Fibroblast of lung (primary cell): ENCODE measurements around the gene ZMAT5. TPM values are rescaled to one million over a fixed set of nuclear protein-coding genes. Genes with fewer than 3 reads are reported as not detected.

Experiments used
- DNase-seq, 2 donors: peaks; one replicate each; pipeline versions ENCODE4 v3.0.0 to v3.0.0-alpha.2; 2010; ENCODE audit warnings: low read depth in 2 of 2
- H2AFZ ChIP-seq: 2 replicates; pipeline ENCODE4 v1.5.1; 2012; ENCODE audit warnings: low read length, control low read depth, inconsistent platforms
- H3K27ac ChIP-seq: 2 replicates; pipeline ENCODE4 v1.5.1; 2011; ENCODE audit warnings: low read length, control low read depth; ENCODE audit not compliant: insufficient read depth
- H3K27me3 ChIP-seq: 2 replicates; pipeline ENCODE4 v1.5.1; 2011; ENCODE audit warnings: mild to moderate bottlenecking, low read length; ENCODE audit not compliant: control insufficient read depth, insufficient read depth
- H3K36me3 ChIP-seq: 2 replicates; pipeline ENCODE4 v1.5.1; 2011; ENCODE audit warnings: low read length; ENCODE audit not compliant: control insufficient read depth, insufficient read depth
- H3K4me1 ChIP-seq: 2 replicates; pipeline ENCODE4 v1.5.1; 2011; ENCODE audit warnings: low read length; ENCODE audit not compliant: control insufficient read depth, insufficient read depth; ENCODE audit errors: extremely low read depth
- H3K4me2 ChIP-seq: 2 replicates; pipeline ENCODE4 v1.5.1; 2011; ENCODE audit warnings: low read length, control low read depth; ENCODE audit not compliant: insufficient read depth; ENCODE audit errors: extremely low read depth
- H3K4me3 ChIP-seq, 4 experiments: fragments of 200-600 bp in 1 of 4; sonication (generic) in 1 of 4; replicated peaks in 1 of 4; 2 replicates each; pipeline ENCODE4 v1.5.1; 2011 to 2016; ENCODE audit warnings: low read length in 4 of 4, low read depth in 3 of 4, mild to moderate bottlenecking in 3 of 4, control low read depth in 2 of 4, inconsistent platforms in 1 of 4, mixed read lengths in 1 of 4; ENCODE audit not compliant: insufficient read depth in 1 of 4; ENCODE audit errors: control extremely low read depth in 1 of 4
- H3K79me2 ChIP-seq: 2 replicates; pipeline ENCODE4 v1.5.1; 2012; ENCODE audit warnings: mild to moderate bottlenecking, low read length, inconsistent platforms; ENCODE audit not compliant: control insufficient read depth, insufficient read depth
- H3K9ac ChIP-seq: 2 replicates; pipeline ENCODE4 v1.5.1; 2011; ENCODE audit warnings: mild to moderate bottlenecking, low read length, control low read depth; ENCODE audit not compliant: insufficient read depth
- H3K9me3 ChIP-seq: 2 replicates; pipeline ENCODE4 v1.5.1; 2012; ENCODE audit warnings: low read depth, low read length; ENCODE audit not compliant: control insufficient read depth, insufficient read depth
- H4K20me1 ChIP-seq: 2 replicates; pipeline ENCODE4 v1.5.1; 2011; ENCODE audit warnings: low read length; ENCODE audit not compliant: control insufficient read depth, insufficient read depth; ENCODE audit errors: extremely low read depth
- EZH2 ChIP-seq: IDR thresholded peaks from 2 replicates; pipeline ENCODE4 v1.5.1; 2012; ENCODE audit warnings: low read length, control low read depth, mild to moderate bottlenecking; ENCODE audit errors: missing control alignments
- polyA plus RNA-seq, 2 donors: library from polyadenylated mRNA; depleted of rRNA in 1 of 2; stranded (reverse) in 1 of 2; unstranded in 1 of 2; fragments of >200 nt; gene quantifications; 2 replicates each; pipeline ENCODE4 v1.2.1, GENCODE V29; 2011 to 2012; ENCODE audit warnings: missing spikeins in 1 of 2
- total RNA-seq: library from RNA; depleted of rRNA; stranded (reverse); fragments of >200 nt; gene quantifications from 2 replicates; pipeline ENCODE4 v1.2.1, GENCODE V29; 2014
- TF ChIP-seq, protein P1 (sequence below), 2 donors: IDR thresholded peaks in 1 of 2; conservative IDR thresholded peaks in 1 of 2; 1 replicate in 1 of 2; 2 replicates in 1 of 2; pipeline ENCODE4 v1.5.1; 2011 to 2012; ENCODE audit warnings: low read length in 2 of 2, control low read depth in 1 of 2, inconsistent platforms in 1 of 2, low read depth in 1 of 2, mild to moderate bottlenecking in 1 of 2

ZMAT5 gene
- total and polyA plus RNA-seq, 2 donors (not counting 1 experiment from before 2014, with no cell fraction given): 13.4 to 21.6 TPM

DNA sequence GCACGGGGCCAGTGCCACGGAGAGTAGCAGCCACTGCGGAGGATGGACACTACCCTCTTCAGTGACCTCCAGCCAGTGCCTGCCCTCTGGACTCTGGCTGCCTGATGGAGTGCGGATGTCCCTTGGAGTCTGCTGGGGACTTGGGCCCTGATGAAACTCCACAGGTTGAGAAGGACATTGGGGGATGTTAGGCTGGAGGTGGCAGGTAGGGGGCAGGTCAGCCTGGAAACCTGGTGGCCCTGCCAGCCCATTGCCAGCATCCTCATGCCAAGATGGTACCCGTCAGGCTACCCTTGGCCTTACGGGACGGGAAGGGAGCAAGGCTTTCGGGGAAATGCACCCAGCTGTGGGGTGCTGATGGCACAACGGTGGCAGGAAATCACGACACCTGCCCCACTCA lies 43.0 kb downstream of the ZMAT5 start:
- H4K20me1 ChIP-seq: no peaks in the 10 kb centered on the region
- H3K27ac ChIP-seq: no peak overlapping the region
- no peak overlapping the region for H2AFZ ChIP-seq
- no peak overlapping the region for H3K4me2 ChIP-seq
- no peaks in the 10 kb centered on the region for H3K4me1 ChIP-seq
- no peak overlapping the region for H3K4me3 ChIP-seq
- no peak overlapping the region for H3K9ac ChIP-seq
- no peaks in the 10 kb centered on the region for H3K9me3 ChIP-seq
- TF ChIP-seq, protein P1, sequence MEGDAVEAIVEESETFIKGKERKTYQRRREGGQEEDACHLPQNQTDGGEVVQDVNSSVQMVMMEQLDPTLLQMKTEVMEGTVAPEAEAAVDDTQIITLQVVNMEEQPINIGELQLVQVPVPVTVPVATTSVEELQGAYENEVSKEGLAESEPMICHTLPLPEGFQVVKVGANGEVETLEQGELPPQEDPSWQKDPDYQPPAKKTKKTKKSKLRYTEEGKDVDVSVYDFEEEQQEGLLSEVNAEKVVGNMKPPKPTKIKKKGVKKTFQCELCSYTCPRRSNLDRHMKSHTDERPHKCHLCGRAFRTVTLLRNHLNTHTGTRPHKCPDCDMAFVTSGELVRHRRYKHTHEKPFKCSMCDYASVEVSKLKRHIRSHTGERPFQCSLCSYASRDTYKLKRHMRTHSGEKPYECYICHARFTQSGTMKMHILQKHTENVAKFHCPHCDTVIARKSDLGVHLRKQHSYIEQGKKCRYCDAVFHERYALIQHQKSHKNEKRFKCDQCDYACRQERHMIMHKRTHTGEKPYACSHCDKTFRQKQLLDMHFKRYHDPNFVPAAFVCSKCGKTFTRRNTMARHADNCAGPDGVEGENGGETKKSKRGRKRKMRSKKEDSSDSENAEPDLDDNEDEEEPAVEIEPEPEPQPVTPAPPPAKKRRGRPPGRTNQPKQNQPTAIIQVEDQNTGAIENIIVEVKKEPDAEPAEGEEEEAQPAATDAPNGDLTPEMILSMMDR (conservative IDR thresholded peaks at IDR 0.05 in 1 of 2, IDR thresholded peaks at IDR 0.05 in 1 of 2; ENCODE audit: low read depth in 1 of 2, low read length in 2 of 2): no peak
- TF ChIP-seq EZH2: no peak
- H3K79me2 ChIP-seq: no peaks in the 10 kb centered on the region
- no peaks in the 10 kb centered on the region for H3K36me3 ChIP-seq
- peaks cover 16% of the 10 kb centered on the region for H3K27me3 ChIP-seq
- no peak for DNase-seq

DNA sequence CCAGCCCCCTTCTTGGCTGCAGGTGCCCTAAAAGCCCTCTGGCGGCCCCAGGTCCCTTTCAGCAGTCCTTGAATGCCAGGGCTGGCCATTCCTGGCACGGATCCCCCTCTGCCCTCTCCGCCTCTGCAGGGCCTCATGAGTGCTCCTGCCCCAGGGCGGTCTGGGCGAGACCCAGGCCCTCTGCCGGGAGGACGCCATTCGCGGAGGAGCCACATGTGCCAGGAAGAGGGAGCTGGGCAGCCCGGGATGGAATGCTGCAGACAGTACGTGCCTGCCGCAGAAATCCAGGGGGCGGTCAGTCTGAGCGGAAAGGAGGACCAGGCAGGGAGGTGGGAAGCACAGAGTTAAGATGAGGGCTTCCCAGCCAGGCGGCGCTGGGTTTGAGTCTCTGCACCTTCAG lies 44.2 kb downstream of the ZMAT5 start:
- H3K36me3 ChIP-seq: no peaks in the 10 kb centered on the region
- TF ChIP-seq, protein P1 (conservative IDR thresholded peaks at IDR 0.05 in 1 of 2, IDR thresholded peaks at IDR 0.05 in 1 of 2; ENCODE audit: low read depth in 1 of 2, low read length in 2 of 2): no peak
- TF ChIP-seq EZH2: no peak
- H3K9me3 ChIP-seq: no peaks in the 10 kb centered on the region

DNA sequence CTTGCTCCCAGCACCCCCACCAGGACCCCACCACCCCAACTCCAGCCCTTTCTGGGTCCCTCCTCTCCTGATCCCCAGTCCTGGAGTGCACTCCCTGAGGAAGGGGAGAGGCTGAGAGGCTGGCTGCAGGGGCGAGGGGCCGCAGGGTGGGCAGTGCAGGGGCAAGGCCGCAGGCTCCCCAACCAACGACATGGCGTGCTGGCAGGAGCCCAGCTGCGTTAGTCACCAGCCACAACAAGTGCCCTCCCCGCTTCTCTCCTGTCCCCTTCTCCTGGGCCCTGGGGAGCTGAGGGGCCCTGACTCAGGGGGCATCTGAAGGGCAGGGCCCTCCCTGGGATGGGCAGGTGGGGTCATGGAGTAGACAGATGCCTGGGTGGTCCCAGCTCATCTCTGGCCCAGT lies 44.7 kb downstream of the ZMAT5 start:
- Histone ChIP-seq H3K27me3 (peaks cover 18% of the 10 kb centered on the region), H3K4me2 (no peak overlapping the region), H3K79me2 (no peaks in the 10 kb centered on the region), H3K36me3 (no peaks in the 10 kb centered on the region), H2AFZ (no peak overlapping the region), H3K4me3 (no peak overlapping the region), H3K9me3 (no peaks in the 10 kb centered on the region), H4K20me1 (no peaks in the 10 kb centered on the region), H3K4me1 (no peaks in the 10 kb centered on the region), H3K9ac (no peak overlapping the region), H3K27ac (no peak overlapping the region)
- no peak for TF ChIP-seq EZH2
- TF ChIP-seq, protein P1 (conservative IDR thresholded peaks at IDR 0.05 in 1 of 2, IDR thresholded peaks at IDR 0.05 in 1 of 2; ENCODE audit: low read depth in 1 of 2, low read length in 2 of 2): no peak
- peak in 1 of 2 donors; percentile 35 for DNase-seq

More for the DNA sequence above, 44.2 kb downstream of the ZMAT5 start:
- DNase-seq: peak in 1 of 2 donors; percentile 34
- no peak overlapping the region for H3K4me2 ChIP-seq
- H3K27me3 ChIP-seq: peaks cover 18% of the 10 kb centered on the region
- no peak overlapping the region for H3K27ac ChIP-seq
- H2AFZ ChIP-seq: no peak overlapping the region
- H3K9ac ChIP-seq: no peak overlapping the region
- H3K79me2 ChIP-seq: no peaks in the 10 kb centered on the region
- no peaks in the 10 kb centered on the region for H4K20me1 ChIP-seq
- no peak overlapping the region for H3K4me3 ChIP-seq
- H3K4me1 ChIP-seq: no peaks in the 10 kb centered on the region
